GM21381 (cell line): ENCODE measurements around the gene CLTCL1.
"Not testable (repeated sequence)": the region's sequence is repeated elsewhere in the genome, so short reads cannot be mapped to it uniquely, and the experiment has no call there.

ENCODE experiments used
- ATAC-seq: cut with Tn5 transposase; IDR thresholded peaks from one replicate; pipeline ENCODE4 v1.9.1; 2021; ENCODE audit warnings: mild to moderate bottlenecking, moderate library complexity; ENCODE audit not compliant: unreplicated experiment

The CLTCL1 gene

GRCh38 chr22:19291218-19291579 is 320 bp downstream of the CLTCL1 start:
- peak; percentile 34 for ATAC-seq

- ATAC-seq, result no peak
Measured at GRCh38 chr22:19290400-19291217, 910 bp downstream of the CLTCL1 start.

- no peak for ATAC-seq
Measured at GRCh38 chr22:19289475-19290161, 1.9 kb downstream of the CLTCL1 start.

- no peak for ATAC-seq
Measured at GRCh38 chr22:19287889-19288288, 3.6 kb downstream of the CLTCL1 start.

- no peak for ATAC-seq
Measured at GRCh38 chr22:19287076-19287707, 4.3 kb downstream of the CLTCL1 start.

GRCh38 chr22:19285831-19286230 is 5.7 kb downstream of the CLTCL1 start:
- no peak for ATAC-seq

- ATAC-seq, result not testable (repeated sequence)
Measured at GRCh38 chr22:19279143-19279542, 12.4 kb downstream of the CLTCL1 start.

GRCh38 chr22:19277785-19278184 is 13.7 kb downstream of the CLTCL1 start:
- no peak for ATAC-seq

GRCh38 chr22:19275919-19276600 is 15.5 kb downstream of the CLTCL1 start:
- ATAC-seq, result no peak

- no peak for ATAC-seq
Measured at GRCh38 chr22:19275513-19275912, 16.0 kb downstream of the CLTCL1 start.

GRCh38 chr22:19275104-19275503 is 16.4 kb downstream of the CLTCL1 start:
- ATAC-seq, result no peak

- ATAC-seq, result no peak
Measured at GRCh38 chr22:19271856-19272535, 19.5 kb downstream of the CLTCL1 start.

GRCh38 chr22:19271273-19271855 is 20.2 kb downstream of the CLTCL1 start:
- ATAC-seq, result no peak

- ATAC-seq, result no peak
Measured at GRCh38 chr22:19270873-19271272, 20.6 kb downstream of the CLTCL1 start.

GRCh38 chr22:19266547-19267086 is 24.9 kb downstream of the CLTCL1 start:
- no peak for ATAC-seq

- no peak for ATAC-seq
Measured at GRCh38 chr22:19265779-19266178, 25.7 kb downstream of the CLTCL1 start.

GRCh38 chr22:19260804-19261203 is 30.7 kb downstream of the CLTCL1 start:
- no peak for ATAC-seq

GRCh38 chr22:19260194-19260593 is 31.3 kb downstream of the CLTCL1 start:
- ATAC-seq, result no peak

GRCh38 chr22:19258968-19259288 is 32.6 kb downstream of the CLTCL1 start:
- not testable (repeated sequence) for ATAC-seq

- no peak for ATAC-seq
Measured at GRCh38 chr22:19258371-19258770, 33.1 kb downstream of the CLTCL1 start.
